ENCODE results near the gene MPP7. TPM values are rescaled to one million over a fixed set of nuclear protein-coding genes. Genes with fewer than 3 reads are reported as not detected.

The MPP7 gene
- total RNA-seq, 1 experiment from 2014 or later, result 9.1 TPM

DNA sequence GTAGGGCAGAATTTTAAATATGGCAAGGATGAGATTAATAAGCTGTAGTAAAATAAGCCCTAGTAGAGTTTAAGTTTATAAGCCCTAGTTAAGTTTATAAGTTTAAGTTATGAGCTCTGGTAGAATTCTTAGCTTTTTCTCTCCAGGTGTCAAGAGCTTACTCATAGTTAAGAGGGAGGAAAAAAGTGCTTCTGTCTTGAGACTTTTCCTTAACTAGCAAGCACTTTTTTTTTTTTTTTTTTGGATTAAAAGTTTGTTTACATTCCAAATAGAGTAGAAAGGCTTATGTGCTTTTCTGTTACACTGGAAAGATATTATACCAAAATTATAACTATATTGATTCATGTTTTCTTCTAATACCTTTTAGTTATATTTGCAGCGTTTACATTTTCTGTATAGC, 25.5 kb upstream of the MPP7 start:
- intact Hi-C loops (cut with micrococcal nuclease), result no loop called here
- Histone ChIP-seq H3K9ac (ENCODE audit: low read length) (no peak overlapping the region), H3K4me1 (ENCODE audit: insufficient read depth, low read length) (peaks cover 13% of the 10 kb centered on the region), H3K4me2 (ENCODE audit: low read length) (no peak overlapping the region), H4K20me1 (ENCODE audit: low read length) (no peaks in the 10 kb centered on the region), H3F3A (ENCODE audit: low read length, unreplicated experiment) (no peaks in the 10 kb centered on the region), H3K79me2 (ENCODE audit: low read length) (no peaks in the 10 kb centered on the region), H3K27ac (ENCODE audit: low read length) (no peak overlapping the region), H3K4me3 (ENCODE audit: low read length) (no peak overlapping the region), H3K9me3 (ENCODE audit: low read length) (no peaks in the 10 kb centered on the region), H3K27me3 (ENCODE audit: low read length) (no peaks in the 10 kb centered on the region), H2AFZ (ENCODE audit: low read length) (no peak overlapping the region), H3K36me3 (ENCODE audit: low read depth, low read length) (no peaks in the 10 kb centered on the region), H3K9me2 (replicated peaks; ENCODE audit: low read length) (no peaks in the 10 kb centered on the region)
- ATAC-seq (no peak), DNase-seq (no peak)
- ChIA-PET CTCF (no interaction called here), POLR2A (ENCODE audit: unreplicated experiment) (no interaction called here)
- no peak for TF ChIP-seq EZH2 (IDR thresholded peaks at IDR 0.05; ENCODE audit: low read length, unreplicated experiment)
- TF ChIP-seq, protein P1, sequence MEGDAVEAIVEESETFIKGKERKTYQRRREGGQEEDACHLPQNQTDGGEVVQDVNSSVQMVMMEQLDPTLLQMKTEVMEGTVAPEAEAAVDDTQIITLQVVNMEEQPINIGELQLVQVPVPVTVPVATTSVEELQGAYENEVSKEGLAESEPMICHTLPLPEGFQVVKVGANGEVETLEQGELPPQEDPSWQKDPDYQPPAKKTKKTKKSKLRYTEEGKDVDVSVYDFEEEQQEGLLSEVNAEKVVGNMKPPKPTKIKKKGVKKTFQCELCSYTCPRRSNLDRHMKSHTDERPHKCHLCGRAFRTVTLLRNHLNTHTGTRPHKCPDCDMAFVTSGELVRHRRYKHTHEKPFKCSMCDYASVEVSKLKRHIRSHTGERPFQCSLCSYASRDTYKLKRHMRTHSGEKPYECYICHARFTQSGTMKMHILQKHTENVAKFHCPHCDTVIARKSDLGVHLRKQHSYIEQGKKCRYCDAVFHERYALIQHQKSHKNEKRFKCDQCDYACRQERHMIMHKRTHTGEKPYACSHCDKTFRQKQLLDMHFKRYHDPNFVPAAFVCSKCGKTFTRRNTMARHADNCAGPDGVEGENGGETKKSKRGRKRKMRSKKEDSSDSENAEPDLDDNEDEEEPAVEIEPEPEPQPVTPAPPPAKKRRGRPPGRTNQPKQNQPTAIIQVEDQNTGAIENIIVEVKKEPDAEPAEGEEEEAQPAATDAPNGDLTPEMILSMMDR (conservative IDR thresholded peaks at IDR 0.05; ENCODE audit: low read depth, low read length), result no peak
- no peak for TF ChIP-seq EZH2phosphoT487 (IDR thresholded peaks at IDR 0.05; ENCODE audit: borderline replicate concordance, low read length)
- BruUV-seq (replicated peaks), result no TSS peak

GRCh38 chr10:28327491-28327880, 24.6 kb upstream of the MPP7 start:
- POLR2A ChIA-PET (ENCODE audit: unreplicated experiment), result no interaction called here
- intact Hi-C loops (cut with micrococcal nuclease), result no loop called here

More at GRCh38 chr10:28327491-28327880, 24.6 kb upstream of the MPP7 start:
- H2AFZ ChIP-seq (ENCODE audit: low read length), result no peak overlapping the region
- CTCF ChIA-PET, result no interaction called here
- H4K20me1 ChIP-seq (ENCODE audit: low read length), result no peaks in the 10 kb centered on the region
- no peak overlapping the region for H3K27ac ChIP-seq (ENCODE audit: low read length)
- no peak overlapping the region for H3K9ac ChIP-seq (ENCODE audit: low read length)
- ATAC-seq (no peak), DNase-seq (no peak)
- H3K4me1 ChIP-seq (ENCODE audit: insufficient read depth, low read length), result peaks cover 13% of the 10 kb centered on the region
- no peak for TF ChIP-seq EZH2phosphoT487 (IDR thresholded peaks at IDR 0.05; ENCODE audit: borderline replicate concordance, low read length)
- no peak for TF ChIP-seq EZH2 (IDR thresholded peaks at IDR 0.05; ENCODE audit: low read length, unreplicated experiment)
- TF ChIP-seq, protein P1 (conservative IDR thresholded peaks at IDR 0.05; ENCODE audit: low read depth, low read length), result no peak
- H3K9me3 ChIP-seq (ENCODE audit: low read length), result no peaks in the 10 kb centered on the region
- no peak overlapping the region for H3K4me3 ChIP-seq (ENCODE audit: low read length)
- no TSS peak for BruUV-seq (replicated peaks)
- no peaks in the 10 kb centered on the region for H3K9me2 ChIP-seq (replicated peaks; ENCODE audit: low read length)
- no peak overlapping the region for H3K4me2 ChIP-seq (ENCODE audit: low read length)
- H3K79me2 ChIP-seq (ENCODE audit: low read length), result no peaks in the 10 kb centered on the region
- H3K36me3 ChIP-seq (ENCODE audit: low read depth, low read length), result no peaks in the 10 kb centered on the region
- no peaks in the 10 kb centered on the region for H3K27me3 ChIP-seq (ENCODE audit: low read length)
- H3F3A ChIP-seq (ENCODE audit: low read length, unreplicated experiment), result no peaks in the 10 kb centered on the region
